HCT116 (cell line): ENCODE results near the gene AP5S1. TPM values are rescaled to one million over a fixed set of nuclear protein-coding genes. Genes with fewer than 3 reads are reported as not detected.
A peak's percentile ranks its signal among the peaks of the same experiment; 100 is the strongest.

Experiments
- ATAC-seq: fragments of 200-7000 bp; cut with Tn5 transposase; 2 replicates; pipeline ENCODE4 v1.9.1; 2020; ENCODE audit warnings: mild to moderate bottlenecking, moderate library complexity
- BruUV-seq: library from RNA; stranded (reverse); fragments of 400-500 nt; replicated peaks from 2 replicates; lab custom pipeline; 2021; lab: Mats Ljungman, UMichigan
- CTCF ChIA-PET: fragments of 300-600 bp; sonication (Branson Sonifier 250); formaldehyde crosslinking; loops from one replicate; lab custom pipeline; 2021; ENCODE audit warnings: antibody characterized with exemption; lab: Charles Lee
- POLR2A ChIA-PET: fragments of 300-600, 350-600 bp; sonication (Branson Sonifier 250); formaldehyde crosslinking; loops from one replicate; lab custom pipeline; 2021; ENCODE audit warnings: antibody characterized with exemption; lab: Charles Lee
- RAD21 ChIA-PET, 2 experiments: fragments of 300-600 bp; sonication (Branson Sonifier 250); formaldehyde crosslinking; loops; one replicate each; lab custom pipeline; 2023; ENCODE audit warnings: low total read pairs in 2 of 2; ENCODE audit not compliant: uncharacterized antibody in 2 of 2, unreplicated experiment in 2 of 2, low non-redundant PET in 1 of 2; lab: Charles Lee
- DNase-seq: peaks from one replicate; pipeline ENCODE4 v3.0.0-alpha.2; 2010; ENCODE audit warnings: low read depth, low spot score
- H2AFZ ChIP-seq: fragments of 200-600 bp; shearing (Covaris generic), sonication (generic); 2 replicates; pipeline ENCODE4 v1.6.1; 2017; ENCODE audit warnings: low read depth, mixed run types, mixed read lengths, antibody characterized with exemption, low read length; ENCODE audit not compliant: poor library complexity, severe bottlenecking
- H3K27ac ChIP-seq: 2 replicates; pipeline ENCODE4 v1.5.1; 2012; ENCODE audit warnings: low read depth, low read length
- H3K27me3 ChIP-seq: fragments of 200-600 bp; sonication (generic); 2 replicates; pipeline ENCODE4 v1.6.1; 2016; ENCODE audit warnings: mixed run types, low read length, mixed read lengths; ENCODE audit not compliant: insufficient read depth
- H3K36me3 ChIP-seq, 2 experiments: fragments of 200-500 bp in 1 of 2; fragments of 200-600 bp in 1 of 2; sonication (Bioruptor generic) in 1 of 2; sonication (generic) in 1 of 2; 2 replicates each; pipeline versions ENCODE4 v1.5.1 to v1.6.1; 2014 to 2016; ENCODE audit warnings: low read length in 2 of 2, inconsistent platforms in 1 of 2, mixed read lengths in 1 of 2, mixed run types in 1 of 2; ENCODE audit not compliant: insufficient read depth in 2 of 2, control insufficient read depth in 1 of 2
- H3K4me1 ChIP-seq, 2 experiments: fragments of 200-600 bp in 1 of 2; sonication (generic) in 1 of 2; 2 replicates each; pipeline versions ENCODE4 v1.5.1 to v1.6.1; 2012 to 2017; ENCODE audit warnings: low read length in 2 of 2, inconsistent platforms in 1 of 2, mild to moderate bottlenecking in 1 of 2, mixed read lengths in 1 of 2, mixed run types in 1 of 2, moderate library complexity in 1 of 2; ENCODE audit not compliant: insufficient read depth in 2 of 2, control insufficient read depth in 1 of 2
- H3K4me2 ChIP-seq: fragments of 200-600 bp; sonication (generic); 2 replicates; pipeline ENCODE4 v1.6.1; 2017; ENCODE audit warnings: mixed run types, low read length, mixed read lengths
- H3K4me3 ChIP-seq, 2 experiments: fragments of 200-600 bp in 1 of 2; sonication (generic) in 1 of 2; replicated peaks in 1 of 2; 2 replicates each; pipeline ENCODE4 v1.5.1; 2011 to 2016; ENCODE audit warnings: low read length in 2 of 2, control low read depth in 1 of 2, low read depth in 1 of 2, mild to moderate bottlenecking in 1 of 2, mixed read lengths in 1 of 2, mixed run types in 1 of 2
- H3K79me2 ChIP-seq: fragments of 200-600 bp; sonication (generic); 2 replicates; pipeline ENCODE4 v1.6.1; 2017; ENCODE audit warnings: mild to moderate bottlenecking, mixed run types, low read length, moderate library complexity, mixed read lengths; ENCODE audit not compliant: insufficient read depth
- H3K9ac ChIP-seq: fragments of 200-600 bp; sonication (generic); 2 replicates; pipeline ENCODE4 v1.6.1; 2016; ENCODE audit warnings: low read length, mixed read lengths
- H3K9me2 ChIP-seq: fragments of 200-600 bp; sonication (generic), shearing (Covaris generic); 2 replicates; pipeline ENCODE4 v1.6.1; 2017; ENCODE audit warnings: mixed run types, mild to moderate bottlenecking, moderate library complexity; ENCODE audit not compliant: insufficient read depth
- H3K9me3 ChIP-seq, 2 experiments: fragments of 200-500 bp in 1 of 2; fragments of 200-600 bp in 1 of 2; sonication (Bioruptor generic) in 1 of 2; sonication (generic) in 1 of 2; 2 replicates each; pipeline ENCODE4 v1.6.1; 2014 to 2017; ENCODE audit warnings: low read length in 2 of 2, mixed read lengths in 2 of 2, inconsistent platforms in 1 of 2, low read depth in 1 of 2, mild to moderate bottlenecking in 1 of 2, mixed run types in 1 of 2, moderate library complexity in 1 of 2; ENCODE audit not compliant: control insufficient read depth in 1 of 2, insufficient read depth in 1 of 2
- H4K20me1 ChIP-seq: fragments of 200-600 bp; sonication (generic), shearing (Covaris generic); 2 replicates; pipeline ENCODE4 v1.6.1; 2017; ENCODE audit warnings: mixed run types, mild to moderate bottlenecking, moderate library complexity; ENCODE audit not compliant: insufficient read depth
- CBX3 ChIP-seq: IDR thresholded peaks from 2 replicates; pipeline ENCODE4 v1.6.1; 2012; ENCODE audit warnings: low read depth
- JUND ChIP-seq: IDR thresholded peaks from 2 replicates; pipeline ENCODE4 v1.6.1; 2012
- POLR2A ChIP-seq: IDR thresholded peaks from 2 replicates; pipeline ENCODE4 v1.7.0; 2011; ENCODE audit warnings: borderline replicate concordance; ENCODE audit not compliant: insufficient read depth, insufficient read length; ENCODE audit errors: extremely low read depth
- POLR2AphosphoS5 ChIP-seq: IDR thresholded peaks from 2 replicates; pipeline ENCODE4 v1.6.1; 2011; ENCODE audit warnings: mild to moderate bottlenecking, low read depth, low read length, moderate library complexity
- TCF7L2 ChIP-seq: IDR thresholded peaks from 2 replicates; pipeline ENCODE4 v1.7.0; 2011; ENCODE audit warnings: borderline replicate concordance, inconsistent platforms; ENCODE audit not compliant: insufficient read depth, insufficient read length; ENCODE audit errors: extremely low read depth
- ZBTB33 ChIP-seq: IDR thresholded peaks from 2 replicates; pipeline ENCODE4 v1.6.1; 2011; ENCODE audit warnings: mild to moderate bottlenecking, low read length, moderate library complexity; ENCODE audit not compliant: insufficient replicate concordance; ENCODE audit errors: extremely low read depth
- intact Hi-C: fragments of 100-400 bp; cut with micrococcal nuclease; formaldehyde crosslinking; loops from 2 replicates; pipeline ENCODE4 v1.10.0; 2022
- total RNA-seq: library from RNA; stranded (reverse); gene quantifications from one replicate; pipeline ENCODE4 v1.2.1, GENCODE V29; 2021; ENCODE audit not compliant: unreplicated experiment

AP5S1 gene
- total RNA-seq, 1 experiment from 2014 or later, result 12.1 TPM

GRCh38 chr20:3873507-3873906 is 53.2 kb downstream of the AP5S1 start:
- Histone ChIP-seq H3K36me3 (peaks cover 11 to 20% of the 10 kb centered on the region in 2 experiments; a peak in 3 of 4 replicates), H3K9me2 (no peaks in the 10 kb centered on the region), H3K27me3 (no peaks in the 10 kb centered on the region), H3K27ac (no peak overlapping the region), H4K20me1 (no peaks in the 10 kb centered on the region), H3K4me1 (no peaks in the 10 kb centered on the region), H3K4me2 (no peak overlapping the region), H3K9me3 (no peaks in the 10 kb centered on the region), H2AFZ (no peak overlapping the region), H3K4me3 (no peak overlapping the region), H3K79me2 (no peaks in the 10 kb centered on the region), H3K9ac (no peak overlapping the region)
- BruUV-seq, result no TSS peak
- CTCF ChIA-PET, result no interaction called here
- POLR2A ChIA-PET, result no interaction called here
- TF ChIP-seq TCF7L2, result no peak
- TF ChIP-seq POLR2A, result no peak
- no peak for ATAC-seq
- intact Hi-C loops, result no loop called here
- no peak for DNase-seq
- RAD21 ChIA-PET, result no interaction called here

DNA sequence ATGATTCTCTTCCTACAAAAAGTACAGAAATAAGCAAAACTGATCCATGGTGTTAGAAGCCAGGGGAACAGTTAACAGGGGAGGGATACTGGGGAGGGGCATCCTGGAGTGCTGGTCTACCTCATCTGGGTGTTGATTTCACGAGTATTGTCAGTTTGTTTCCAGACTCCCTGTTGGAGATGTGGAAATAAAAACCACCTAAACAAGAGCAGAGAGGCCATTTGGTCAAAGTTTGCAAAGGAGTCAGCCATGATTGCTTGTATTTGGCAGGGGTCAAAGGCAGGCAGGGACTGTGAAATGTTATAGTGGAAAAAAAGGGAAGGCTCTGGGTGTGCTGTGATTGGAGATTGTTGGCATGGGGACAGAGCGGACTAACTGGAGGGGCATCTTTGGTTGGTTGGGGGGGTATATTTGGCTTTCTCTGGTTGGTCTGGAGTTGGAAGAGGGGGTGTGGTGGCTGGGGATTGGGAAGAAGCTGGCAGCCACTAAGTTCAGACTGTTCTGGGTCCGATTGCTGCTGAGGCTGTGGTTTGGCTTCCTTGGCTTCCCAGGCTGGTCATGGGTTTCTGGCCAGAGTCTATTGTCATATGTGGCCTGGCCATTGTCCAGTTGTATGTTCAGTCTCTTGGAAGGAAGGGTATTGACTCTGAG is 54.0 kb downstream of the AP5S1 start:
- ATAC-seq, result no peak
- no peak overlapping the region for H3K4me3 ChIP-seq
- no peaks in the 10 kb centered on the region for H3K79me2 ChIP-seq
- H3K9me3 ChIP-seq, result no peaks in the 10 kb centered on the region
- no peak overlapping the region for H2AFZ ChIP-seq
- DNase-seq, result no peak
- intact Hi-C loops, result no loop called here
- ChIA-PET RAD21 (no interaction called here), CTCF (no interaction called here), POLR2A (no interaction called here)
- TF ChIP-seq POLR2AphosphoS5 (peak; percentile 37; the same call in 1 of the 2 replicates), JUND (no peak), CBX3 (no peak), ZBTB33 (no peak)
- H3K36me3 ChIP-seq, result peaks cover 11 to 20% of the 10 kb centered on the region in 2 experiments; a peak in 3 of 4 replicates
- H3K4me2 ChIP-seq, result no peak overlapping the region
- H3K27me3 ChIP-seq, result no peaks in the 10 kb centered on the region
- no peaks in the 10 kb centered on the region for H4K20me1 ChIP-seq
- no TSS peak for BruUV-seq
- H3K27ac ChIP-seq, result no peak overlapping the region
- H3K4me1 ChIP-seq, result no peaks in the 10 kb centered on the region
- H3K9me2 ChIP-seq, result no peaks in the 10 kb centered on the region
- H3K9ac ChIP-seq, result no peak overlapping the region
